ENCODE measurements around the gene IER2. TPM values are rescaled to one million over a fixed set of nuclear protein-coding genes. Genes with fewer than 3 reads are reported as not detected.

IER2 gene
- total and polyA plus RNA-seq, 2 experiments from 2014 or later = 101 to 325 TPM

GRCh38 chr19:13110099-13110610 is 40.1 kb upstream of the IER2 start:
- TF ChIP-seq, protein P1, sequence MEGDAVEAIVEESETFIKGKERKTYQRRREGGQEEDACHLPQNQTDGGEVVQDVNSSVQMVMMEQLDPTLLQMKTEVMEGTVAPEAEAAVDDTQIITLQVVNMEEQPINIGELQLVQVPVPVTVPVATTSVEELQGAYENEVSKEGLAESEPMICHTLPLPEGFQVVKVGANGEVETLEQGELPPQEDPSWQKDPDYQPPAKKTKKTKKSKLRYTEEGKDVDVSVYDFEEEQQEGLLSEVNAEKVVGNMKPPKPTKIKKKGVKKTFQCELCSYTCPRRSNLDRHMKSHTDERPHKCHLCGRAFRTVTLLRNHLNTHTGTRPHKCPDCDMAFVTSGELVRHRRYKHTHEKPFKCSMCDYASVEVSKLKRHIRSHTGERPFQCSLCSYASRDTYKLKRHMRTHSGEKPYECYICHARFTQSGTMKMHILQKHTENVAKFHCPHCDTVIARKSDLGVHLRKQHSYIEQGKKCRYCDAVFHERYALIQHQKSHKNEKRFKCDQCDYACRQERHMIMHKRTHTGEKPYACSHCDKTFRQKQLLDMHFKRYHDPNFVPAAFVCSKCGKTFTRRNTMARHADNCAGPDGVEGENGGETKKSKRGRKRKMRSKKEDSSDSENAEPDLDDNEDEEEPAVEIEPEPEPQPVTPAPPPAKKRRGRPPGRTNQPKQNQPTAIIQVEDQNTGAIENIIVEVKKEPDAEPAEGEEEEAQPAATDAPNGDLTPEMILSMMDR (IDR thresholded peaks at IDR 0.05; ENCODE audit: poor library complexity) = no peak
- TF ChIP-seq EZH2phosphoT487 (IDR thresholded peaks at IDR 0.05; ENCODE audit: low read depth, severe bottlenecking, unreplicated experiment) (no peak), EZH2 (IDR thresholded peaks at IDR 0.05; ENCODE audit: borderline replicate concordance) (no peak)
- Histone ChIP-seq H3K9me2 (replicated peaks; ENCODE audit: insufficient read depth) (no peaks in the 10 kb centered on the region), H2AFZ (no peak overlapping the region), H3K36me3 (replicated peaks; ENCODE audit: insufficient read depth, low read depth) (no peaks in the 10 kb centered on the region), H3K27ac (no peak overlapping the region), H3K4me3 (no peak overlapping the region), H3K9me3 (ENCODE audit: low read depth) (no peaks in the 10 kb centered on the region), H3K27me3 (no peaks in the 10 kb centered on the region), H4K20me1 (ENCODE audit: insufficient read depth, poor library complexity, severe bottlenecking) (no peaks in the 10 kb centered on the region), H3K79me2 (peaks cover 5% of the 10 kb centered on the region), H3K4me1 (ENCODE audit: insufficient read depth) (no peaks in the 10 kb centered on the region), H3K4me2 (no peak overlapping the region)
- 99% methylated on average over 10 of the region's 15 CpGs for WGBS (ENCODE audit: low lambda C conversion rate, missing lambda C conversion rate)
- no peak for DNase-seq (ENCODE audit: low spot score)

DNA sequence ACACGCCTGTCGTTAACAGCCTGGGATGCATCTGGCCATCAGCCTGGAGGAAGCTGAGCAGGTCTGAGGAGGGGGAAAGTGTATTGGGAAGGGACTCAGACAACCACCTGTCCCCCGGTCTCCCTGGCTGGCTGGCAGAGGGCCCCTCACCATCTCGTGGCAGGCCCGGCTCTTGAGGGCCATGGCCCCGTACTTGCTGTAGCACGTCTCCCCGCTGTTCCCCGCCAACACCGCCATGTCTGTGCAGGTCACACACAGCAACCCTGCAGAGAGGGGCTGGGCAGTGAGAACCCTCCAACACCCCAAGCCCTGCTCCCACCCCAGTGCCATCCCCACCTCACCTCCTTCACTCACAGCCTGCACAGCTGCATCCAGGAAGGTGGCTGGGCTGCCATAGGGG is 37.7 kb upstream of the IER2 start:
- Histone ChIP-seq H3K4me2 (no peak overlapping the region), H3K9me3 (ENCODE audit: low read depth) (no peaks in the 10 kb centered on the region), H2AFZ (no peak overlapping the region), H3K9me2 (replicated peaks; ENCODE audit: insufficient read depth) (no peaks in the 10 kb centered on the region), H4K20me1 (ENCODE audit: insufficient read depth, poor library complexity, severe bottlenecking) (no peaks in the 10 kb centered on the region), H3K79me2 (peaks cover 15% of the 10 kb centered on the region), H3K27me3 (no peaks in the 10 kb centered on the region), H3K36me3 (replicated peaks; ENCODE audit: insufficient read depth, low read depth) (no peaks in the 10 kb centered on the region), H3K4me3 (no peak overlapping the region), H3K4me1 (ENCODE audit: insufficient read depth) (peaks cover 12% of the 10 kb centered on the region), H3K27ac (no peak overlapping the region)
- WGBS (ENCODE audit: low lambda C conversion rate, missing lambda C conversion rate) = 94% methylated on average over 10 of the region's 10 CpGs
- TF ChIP-seq EZH2phosphoT487 (IDR thresholded peaks at IDR 0.05; ENCODE audit: low read depth, severe bottlenecking, unreplicated experiment) = no peak
- TF ChIP-seq, protein P1 (IDR thresholded peaks at IDR 0.05; ENCODE audit: poor library complexity) = no peak
- TF ChIP-seq EZH2 (IDR thresholded peaks at IDR 0.05; ENCODE audit: borderline replicate concordance) = no peak
- no peak for DNase-seq (ENCODE audit: low spot score)

GRCh38 chr19:13115936-13116281 is 34.3 kb upstream of the IER2 start:
- H3K36me3 ChIP-seq (replicated peaks; ENCODE audit: insufficient read depth, low read depth) = no peaks in the 10 kb centered on the region
- H3K27ac ChIP-seq = peak overlapping the region; percentile 59
- WGBS (ENCODE audit: low lambda C conversion rate, missing lambda C conversion rate) = 4% methylated on average over 18 of the region's 18 CpGs
- H3K4me1 ChIP-seq (ENCODE audit: insufficient read depth) = peaks cover 26% of the 10 kb centered on the region
- no peak for DNase-seq (ENCODE audit: low spot score)
- no peaks in the 10 kb centered on the region for H3K9me3 ChIP-seq (ENCODE audit: low read depth)
- TF ChIP-seq EZH2phosphoT487 (IDR thresholded peaks at IDR 0.05; ENCODE audit: low read depth, severe bottlenecking, unreplicated experiment) (no peak), EZH2 (IDR thresholded peaks at IDR 0.05; ENCODE audit: borderline replicate concordance) (no peak)
- TF ChIP-seq, protein P1 (IDR thresholded peaks at IDR 0.05; ENCODE audit: poor library complexity) = no peak
- H3K4me2 ChIP-seq = peak overlapping the region; percentile 94
- H3K4me3 ChIP-seq = peak overlapping the region; percentile 62
- H3K27me3 ChIP-seq = no peaks in the 10 kb centered on the region
- peak overlapping the region; percentile 71 for H2AFZ ChIP-seq
- H3K9me2 ChIP-seq (replicated peaks; ENCODE audit: insufficient read depth) = no peaks in the 10 kb centered on the region
- peaks cover 41% of the 10 kb centered on the region for H3K79me2 ChIP-seq
- H4K20me1 ChIP-seq (ENCODE audit: insufficient read depth, poor library complexity, severe bottlenecking) = peaks cover 16% of the 10 kb centered on the region
